HepG2 (cell line): Measurements from ENCODE around the gene MCM10. TPM values are rescaled to one million over a fixed set of nuclear protein-coding genes. Genes with fewer than 3 reads are reported as not detected.

Experiments used
- ATAC-seq: fragments of 200-7000 bp; cut with Tn5 transposase; 3 replicates; pipeline ENCODE4 v1.9.1; 2020; ENCODE audit warnings: mild to moderate bottlenecking, moderate library complexity
- BruUV-seq: library from RNA; stranded (reverse); fragments of 400-500 nt; replicated peaks from 2 replicates; lab custom pipeline; 2021; lab: Mats Ljungman, UMichigan
- CTCF ChIA-PET: fragments of 300-600 bp; formaldehyde crosslinking; extraction: SDS; loops from one replicate; lab custom pipeline; 2021; ENCODE audit warnings: low total read pairs, inconsistent platforms, low intra/inter-chr PET ratio; lab: Yijun Ruan, JAX
- POLR2A ChIA-PET: fragments of 350-600 bp; sonication (Branson Sonifier 250); formaldehyde crosslinking; loops from one replicate; lab custom pipeline; 2020; ENCODE audit warnings: antibody characterized with exemption, inconsistent platforms; lab: Yijun Ruan, JAX
- DNase-seq: peaks from one replicate; pipeline ENCODE4 v3.0.0-alpha.2; 2015; ENCODE audit warnings: low spot score
- FAIRE-seq: peaks from 3 replicates; lab custom pipeline; 2011; peaks lifted over from hg19 to GRCh38; lab: Jason Lieb, UNC
- H2AFZ ChIP-seq: one replicate; pipeline ENCODE4 v1.6.1; 2011; ENCODE audit warnings: low read length, inconsistent platforms
- H3K27ac ChIP-seq: fragments of 300-600 bp; 3 replicates; pipeline ENCODE4 v1.8.0; 2011; ENCODE audit warnings: mixed run types, mild to moderate bottlenecking, mixed read lengths, low read length, inconsistent platforms; ENCODE audit not compliant: insufficient read depth; ENCODE audit errors: extremely low read length
- H3K27me3 ChIP-seq, 2 experiments: fragments of 200-600 bp in 1 of 2; 2 replicates in 1 of 2; 3 replicates in 1 of 2; pipeline versions ENCODE4 v1.6.0 to v1.8.0; 2011; ENCODE audit warnings: low read length in 2 of 2, mild to moderate bottlenecking in 2 of 2, moderate library complexity in 2 of 2, inconsistent platforms in 1 of 2; ENCODE audit not compliant: insufficient read depth in 2 of 2, control insufficient read depth in 1 of 2
- H3K36me3 ChIP-seq, 2 experiments: fragments of 200-600 bp in 1 of 2; replicated peaks in 1 of 2; 2 replicates in 1 of 2; 3 replicates in 1 of 2; pipeline versions ENCODE4 v1.5.1 to v1.8.0; 2011; ENCODE audit warnings: low read length in 2 of 2, inconsistent platforms in 1 of 2; ENCODE audit not compliant: insufficient read depth in 2 of 2, control insufficient read depth in 1 of 2
- H3K4me1 ChIP-seq: 2 replicates; pipeline ENCODE4 v1.5.1; 2012; ENCODE audit warnings: low read length, inconsistent platforms; ENCODE audit not compliant: insufficient read depth
- H3K4me2 ChIP-seq: 2 replicates; pipeline ENCODE4 v1.6.0; 2011; ENCODE audit warnings: low read depth, low read length, inconsistent platforms
- H3K4me3 ChIP-seq, 3 experiments: fragments of 200-600 bp in 1 of 3; sonication (generic), shearing (Covaris generic) in 1 of 3; replicated peaks in 1 of 3; 2 replicates each; pipeline ENCODE4 v1.5.1; 2011 to 2016; ENCODE audit warnings: low read length in 3 of 3, inconsistent platforms in 2 of 3, low read depth in 2 of 3, mild to moderate bottlenecking in 2 of 3, control low read depth in 1 of 3, mixed read lengths in 1 of 3; ENCODE audit not compliant: insufficient read depth in 1 of 3
- H3K79me2 ChIP-seq: one replicate; pipeline ENCODE4 v1.6.1; 2011; ENCODE audit warnings: low read length, inconsistent platforms; ENCODE audit not compliant: insufficient read depth
- H3K9ac ChIP-seq: 2 replicates; pipeline ENCODE4 v1.6.0; 2011; ENCODE audit warnings: mild to moderate bottlenecking, low read depth, low read length, inconsistent platforms; ENCODE audit not compliant: insufficient read depth
- H3K9me3 ChIP-seq: 2 replicates; pipeline ENCODE4 v1.5.1; 2012; ENCODE audit warnings: mild to moderate bottlenecking, low read length
- H4K20me1 ChIP-seq: 2 replicates; pipeline ENCODE4 v1.6.0; 2011; ENCODE audit warnings: inconsistent platforms, mild to moderate bottlenecking, low read length, moderate library complexity; ENCODE audit not compliant: insufficient read depth
- BCL6 ChIP-seq: IDR thresholded peaks from 2 replicates; pipeline ENCODE4 v1.6.1; 2016; ENCODE audit warnings: missing genetic modification reagents, missing compliant biosample characterization
- CHCHD3 ChIP-seq: sonication (generic); formaldehyde crosslinking; IDR thresholded peaks from 2 replicates; pipeline ENCODE4 v1.8.0; 2022; ENCODE audit warnings: mild to moderate bottlenecking, missing genetic modification reagents, moderate library complexity
- HMG20B ChIP-seq: conservative IDR thresholded peaks from 2 replicates; pipeline ENCODE4 v1.6.1; 2016; ENCODE audit warnings: missing genetic modification reagents, missing compliant biosample characterization
- MYNN ChIP-seq: sonication (generic); formaldehyde crosslinking; IDR thresholded peaks from 2 replicates; pipeline ENCODE4 v1.4.0; 2020; ENCODE audit warnings: mild to moderate bottlenecking, low read depth, missing genetic modification reagents
- RBM39 ChIP-seq: fragments of 200-400 bp; formaldehyde crosslinking; IDR thresholded peaks from one replicate; pipeline ENCODE4 v1.6.1; 2018; ENCODE audit warnings: antibody characterized with exemption, mild to moderate bottlenecking, low read depth, low read length; ENCODE audit not compliant: poor library complexity, severe bottlenecking
- SAP130 ChIP-seq: IDR thresholded peaks from 2 replicates; pipeline ENCODE4 v1.6.1; 2016; ENCODE audit warnings: low read depth
- TBX3 ChIP-seq: fragments of 450-650 bp; IDR thresholded peaks from 2 replicates; pipeline ENCODE4 v1.6.1; 2017; ENCODE audit warnings: antibody characterized with exemption, mild to moderate bottlenecking, inconsistent platforms, borderline replicate concordance
- TCF12 ChIP-seq, 2 experiments: fragments of 450-650 bp in 1 of 2; sonication (generic) in 1 of 2; formaldehyde crosslinking in 1 of 2; IDR thresholded peaks; 2 replicates each; pipeline versions ENCODE4 v1.6.1 to v1.8.0; 2017 to 2022; ENCODE audit warnings: antibody characterized with exemption in 1 of 2, mild to moderate bottlenecking in 1 of 2, missing genetic modification reagents in 1 of 2, moderate library complexity in 1 of 2
- TCF7 ChIP-seq: sonication (generic); IDR thresholded peaks from 2 replicates; pipeline ENCODE4 v1.6.1; 2016; ENCODE audit warnings: antibody characterized with exemption, low read depth
- ZFP36L1 ChIP-seq: sonication (generic); formaldehyde crosslinking; IDR thresholded peaks from 2 replicates; pipeline ENCODE4 v1.8.0; 2022; ENCODE audit warnings: mild to moderate bottlenecking, missing genetic modification reagents, moderate library complexity
- ZNF180 ChIP-seq: sonication (generic); formaldehyde crosslinking; IDR thresholded peaks from 2 replicates; pipeline ENCODE4 v1.4.0; 2020; ENCODE audit warnings: low read depth, missing genetic modification reagents, borderline replicate concordance
- ZNF280B ChIP-seq: sonication (generic); formaldehyde crosslinking; IDR thresholded peaks from 2 replicates; pipeline ENCODE4 v1.5.0; 2020; ENCODE audit warnings: missing genetic modification reagents, mild to moderate bottlenecking, borderline replicate concordance
- ZNF331 ChIP-seq: sonication (generic); formaldehyde crosslinking; IDR thresholded peaks from 2 replicates; pipeline ENCODE4 v1.4.0; 2020; ENCODE audit warnings: missing genetic modification reagents
- ZNF597 ChIP-seq: sonication (generic); formaldehyde crosslinking; IDR thresholded peaks from 2 replicates; pipeline ENCODE4 v1.5.0; 2020; ENCODE audit warnings: missing genetic modification reagents
- ZNF619 ChIP-seq: sonication (generic); formaldehyde crosslinking; IDR thresholded peaks from 2 replicates; pipeline ENCODE4 v1.4.0; 2020; ENCODE audit warnings: mild to moderate bottlenecking, missing genetic modification reagents
- ZNF770 ChIP-seq: sonication (generic); formaldehyde crosslinking; IDR thresholded peaks from 2 replicates; pipeline ENCODE4 v1.5.0; 2020; ENCODE audit warnings: mild to moderate bottlenecking, missing genetic modification reagents
- ZNF772 ChIP-seq: sonication (generic); formaldehyde crosslinking; IDR thresholded peaks from 2 replicates; pipeline ENCODE4 v1.5.0; 2020; ENCODE audit warnings: mild to moderate bottlenecking, missing genetic modification reagents
- ZSCAN5A ChIP-seq: sonication (generic); formaldehyde crosslinking; IDR thresholded peaks from 2 replicates; pipeline ENCODE4 v1.8.0; 2022; ENCODE audit warnings: mild to moderate bottlenecking, missing genetic modification reagents, borderline replicate concordance
- ZZZ3 ChIP-seq: sonication (generic); formaldehyde crosslinking; IDR thresholded peaks from 2 replicates; pipeline ENCODE4 v1.4.0; 2020; ENCODE audit warnings: missing genetic modification reagents, mild to moderate bottlenecking, borderline replicate concordance
- WGBS: methylation state at CpG from one replicate; pipeline ENCODE4 v1.1.6; 2017; ENCODE audit warnings: low lambda C conversion rate; 5-methylcytosine and 5-hydroxymethylcytosine counted together
- in situ Hi-C: cut with HindIII; loops from 2 replicates; pipeline ENCODE4 v1.10.0; 2017; ENCODE audit warnings: low pct_unique_long_range_greater_than_20kb; ENCODE audit not compliant: extremely low pct_ligation_motif_present
- intact Hi-C: fragments of 100-400 bp; cut with micrococcal nuclease; formaldehyde crosslinking; loops from one replicate; pipeline ENCODE4 v1.10.0; 2022; ENCODE audit not compliant: unreplicated experiment
- polyA plus RNA-seq, 8 experiments: library from polyadenylated mRNA; depleted of rRNA in 3 of 8; stranded (reverse) in 7 of 8; unstranded in 1 of 8; fragments of >200 nt; fragmentation: Illumina TruSeq in 4 of 8; extraction: Trizol in 4 of 8; gene quantifications; 2 replicates each; pipeline versions ENCODE4 v1.2.1 to v1.2.3, GENCODE V29; 2011 to 2016; ENCODE audit warnings: low read depth in 4 of 8, missing spikeins in 1 of 8, mixed read lengths in 1 of 8; ENCODE audit not compliant: insufficient read depth in 1 of 8
- total RNA-seq, 5 experiments: library from RNA; depleted of rRNA; stranded (reverse); fragments of >200 nt; fragmentation: Illumina TruSeq; extraction: Trizol; gene quantifications; 2 replicates each; pipeline ENCODE4 v1.2.3, GENCODE V29; 2016; ENCODE audit warnings: low read depth in 1 of 5

MCM10 gene
- total and polyA plus RNA-seq, 2 of the 13 experiments (the other 11 are each of a cell fraction or from before 2014, with no cell fraction given): 2.8 to 31.3 TPM

GRCh38 chr10:13189961-13190360 is 28.6 kb downstream of the MCM10 start:
- CTCF ChIA-PET: no interaction called here
- no peak overlapping the region for H3K27ac ChIP-seq
- no peak overlapping the region for H3K4me3 ChIP-seq
- TF ChIP-seq TCF7 (no peak), BCL6 (CRISPR knock-in tag) (no peak), ZFP36L1 (CRISPR knock-in tag) (no peak), SAP130 (CRISPR knock-in tag) (no peak), CHCHD3 (CRISPR knock-in tag) (no peak), HMG20B (CRISPR knock-in tag) (no peak), ZZZ3 (CRISPR knock-in tag) (no peak), ZNF280B (CRISPR knock-in tag) (no peak), ZNF331 (CRISPR knock-in tag) (no peak), ZNF619 (no peak), TCF12 (IDR thresholded peaks at IDR 0.05) (no peak), TCF12 (CRISPR knock-in tag; IDR thresholded peaks at IDR 0.05) (no peak), ZSCAN5A (CRISPR knock-in tag) (no peak), RBM39 (no peak), MYNN (CRISPR knock-in tag) (no peak), TBX3 (no peak), ZNF772 (CRISPR knock-in tag) (no peak), ZNF180 (CRISPR knock-in tag) (no peak), ZNF597 (CRISPR knock-in tag) (no peak), ZNF770 (CRISPR knock-in tag) (no peak)
- intact Hi-C loops (no loop called here), in situ Hi-C loops (no loop called here)
- POLR2A ChIA-PET: no interaction called here
- peaks cover 8 to 56% of the 10 kb centered on the region in 2 experiments for H3K36me3 ChIP-seq
- ATAC-seq (no peak), DNase-seq (no peak), FAIRE-seq (no peak)
- no peaks in the 10 kb centered on the region for H3K9me3 ChIP-seq
- H4K20me1 ChIP-seq: no peaks in the 10 kb centered on the region
- H3K4me1 ChIP-seq: no peaks in the 10 kb centered on the region
- no peak overlapping the region for H2AFZ ChIP-seq
- no peaks in the 10 kb centered on the region for H3K27me3 ChIP-seq
- BruUV-seq: no TSS peak
- WGBS: 97% methylated on average over 4 of the region's 4 CpGs
- no peak overlapping the region for H3K4me2 ChIP-seq
- no peaks in the 10 kb centered on the region for H3K79me2 ChIP-seq
- no peak overlapping the region for H3K9ac ChIP-seq
